Liver (tissue), 9 donors: ENCODE data around the gene METTL13. TPM values are rescaled to one million over a fixed set of nuclear protein-coding genes. Genes with fewer than 3 reads are reported as not detected.

ENCODE experiments used
- DNase-seq: peaks from one replicate; pipeline ENCODE4 v3.0.0-alpha.2; 2017; ENCODE audit warnings: low spot score
- H3K27ac ChIP-seq, 2 donors: one replicate each; pipeline ENCODE4 v1.7.0; 2013; ENCODE audit warnings: inconsistent platforms in 2 of 2, low read length in 2 of 2, control low read depth in 1 of 2, low read depth in 1 of 2, mild to moderate bottlenecking in 1 of 2
- H3K27me3 ChIP-seq, 4 donors: one replicate each; pipeline versions ENCODE4 v1.6.1 to v1.7.0; 2013; ENCODE audit warnings: low read length in 3 of 4, inconsistent platforms in 1 of 4, mild to moderate bottlenecking in 1 of 4, moderate library complexity in 1 of 4; ENCODE audit not compliant: control insufficient read depth in 4 of 4, insufficient read depth in 4 of 4
- H3K36me3 ChIP-seq, 4 donors: one replicate each; pipeline versions ENCODE4 v1.6.1 to v1.7.0; 2013; ENCODE audit warnings: low read length in 3 of 4, mild to moderate bottlenecking in 3 of 4, low read depth in 1 of 4, moderate library complexity in 1 of 4; ENCODE audit not compliant: control insufficient read depth in 4 of 4, insufficient read depth in 3 of 4
- H3K4me1 ChIP-seq, 4 donors: one replicate each; pipeline versions ENCODE4 v1.6.1 to v1.7.0; 2013; ENCODE audit warnings: low read length in 3 of 4, mild to moderate bottlenecking in 3 of 4, moderate library complexity in 1 of 4; ENCODE audit not compliant: control insufficient read depth in 4 of 4, insufficient read depth in 4 of 4
- H3K4me3 ChIP-seq, 3 donors: one replicate each; pipeline versions ENCODE4 v1.6.1 to v1.7.0; 2013; ENCODE audit warnings: low read length in 3 of 3, control low read depth in 1 of 3, low read depth in 1 of 3, mild to moderate bottlenecking in 1 of 3
- H3K9ac ChIP-seq, 2 donors: one replicate each; pipeline ENCODE4 v1.7.0; 2013; ENCODE audit warnings: low read length in 2 of 2, mild to moderate bottlenecking in 2 of 2, moderate library complexity in 2 of 2, control low read depth in 1 of 2, low read depth in 1 of 2
- H3K9me3 ChIP-seq, 4 donors: one replicate each; pipeline versions ENCODE4 v1.6.1 to v1.7.0; 2013; ENCODE audit warnings: low read length in 3 of 4; ENCODE audit not compliant: control insufficient read depth in 4 of 4
- EGR1 ChIP-seq, 2 donors: IDR thresholded peaks; 2 replicates each; pipeline ENCODE4 v1.6.1; 2016 to 2018; ENCODE audit warnings: antibody characterized with exemption in 2 of 2, low read depth in 2 of 2
- FOXA1 ChIP-seq: IDR thresholded peaks from 2 replicates; pipeline ENCODE4 v1.6.1; 2016; ENCODE audit warnings: antibody characterized with exemption
- FOXA2 ChIP-seq: IDR thresholded peaks from 2 replicates; pipeline ENCODE4 v1.6.1; 2016; ENCODE audit warnings: antibody characterized with exemption
- GABPA ChIP-seq, 2 donors: IDR thresholded peaks in 1 of 2; conservative IDR thresholded peaks in 1 of 2; 2 replicates each; pipeline ENCODE4 v1.6.1; 2016; ENCODE audit warnings: antibody characterized with exemption in 2 of 2, mild to moderate bottlenecking in 1 of 2, moderate library complexity in 1 of 2
- HNF4G ChIP-seq: IDR thresholded peaks from 2 replicates; pipeline ENCODE4 v1.6.1; 2016; ENCODE audit warnings: antibody characterized with exemption
- JUND ChIP-seq, 2 donors: IDR thresholded peaks; 2 replicates each; pipeline ENCODE4 v1.6.1; 2016; ENCODE audit warnings: antibody characterized with exemption in 2 of 2
- NR2F2 ChIP-seq: IDR thresholded peaks from 2 replicates; pipeline ENCODE4 v1.6.1; 2016; ENCODE audit warnings: antibody characterized with exemption
- RAD21 ChIP-seq, 2 donors: IDR thresholded peaks; 2 replicates each; pipeline ENCODE4 v1.6.1; 2016; ENCODE audit warnings: antibody characterized with exemption in 2 of 2, mild to moderate bottlenecking in 2 of 2
- RXRA ChIP-seq, 2 donors: IDR thresholded peaks; 2 replicates each; pipeline ENCODE4 v1.6.1; 2017 to 2018; ENCODE audit warnings: antibody characterized with exemption in 2 of 2, mild to moderate bottlenecking in 1 of 2
- SP1 ChIP-seq: IDR thresholded peaks from 2 replicates; pipeline ENCODE4 v1.6.1; 2018; ENCODE audit warnings: antibody characterized with exemption, mild to moderate bottlenecking
- TAF1 ChIP-seq: conservative IDR thresholded peaks from 2 replicates; pipeline ENCODE4 v1.6.1; 2016; ENCODE audit warnings: antibody characterized with exemption, mild to moderate bottlenecking
- YY1 ChIP-seq: IDR thresholded peaks from 2 replicates; pipeline ENCODE4 v1.6.1; 2016; ENCODE audit warnings: antibody characterized with exemption, mild to moderate bottlenecking
- WGBS: extraction: QIAGEN DNeasy Blood & Tissue Kit; methylation state at CpG from one replicate; pipeline ENCODE4 v1.1.7; 2013; 5-methylcytosine and 5-hydroxymethylcytosine counted together
- polyA plus RNA-seq, 2 donors: library from polyadenylated mRNA; stranded (reverse) in 1 of 2; unstranded in 1 of 2; fragments of 200-250 nt in 1 of 2; fragments of >200 nt in 1 of 2; fragmentation: Nextera tagmentation in 1 of 2; extraction: Ambion mirVana in 1 of 2; gene quantifications; one replicate each; pipeline versions ENCODE4 v1.2.1 to v1.2.3, GENCODE V29; 2013 to 2015
- total RNA-seq, 2 donors: library from RNA; depleted of rRNA; stranded (reverse); fragments of >200 nt; gene quantifications; one replicate each; pipeline ENCODE4 v1.2.3, GENCODE V29; 2014
- TF ChIP-seq, protein P1 (sequence below): IDR thresholded peaks from 2 replicates; pipeline ENCODE4 v1.6.1; 2016; ENCODE audit warnings: antibody characterized with exemption
- TF ChIP-seq, protein P2 (sequence below): IDR thresholded peaks from 2 replicates; pipeline ENCODE4 v1.6.1; 2016; ENCODE audit warnings: antibody characterized with exemption
- TF ChIP-seq, protein P3 (sequence below): fragments of 150-350 bp; IDR thresholded peaks from 2 replicates; pipeline ENCODE4 v1.5.1; 2017; ENCODE audit warnings: improper control_type of control experiment, low read depth, low read length; ENCODE audit not compliant: missing input control
- TF ChIP-seq, protein P4 (sequence below): IDR thresholded peaks from 2 replicates; pipeline ENCODE4 v1.6.1; 2016; ENCODE audit warnings: antibody characterized with exemption, mild to moderate bottlenecking
- TF ChIP-seq, protein P5 (sequence below): IDR thresholded peaks from 2 replicates; pipeline ENCODE4 v1.6.1; 2016; ENCODE audit warnings: antibody characterized with exemption
- donor health status: healthy.
- donor health status: healthy.
- donor health status: healthy.
- donor health status: healthy.
- donor health status: healthy.

Gene METTL13
- total and polyA plus RNA-seq, 4 donors: 10.5 to 16.1 (median 13.4) TPM

DNA sequence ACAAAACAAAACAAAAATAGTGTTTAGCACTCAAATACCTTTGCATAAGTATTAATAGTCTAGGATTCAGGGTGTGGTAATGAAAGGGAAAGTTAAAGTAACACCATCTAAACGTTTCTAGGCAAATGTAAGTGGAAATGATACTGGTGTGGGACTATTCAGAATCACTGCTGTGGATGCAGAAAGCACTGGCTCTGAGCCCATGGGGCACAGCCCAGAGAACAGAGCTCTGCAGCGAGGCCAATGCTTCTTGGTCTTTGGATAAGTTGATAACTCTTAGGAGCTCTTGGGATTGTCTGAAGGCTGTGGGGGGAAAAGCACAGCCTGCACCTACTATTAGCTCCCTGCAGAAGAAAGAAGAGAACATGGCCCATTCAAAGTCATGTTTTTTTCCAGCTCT lies 38.5 kb downstream of the METTL13 start:
- Histone ChIP-seq H3K27me3 (no peaks in the 10 kb centered on the region), H3K36me3 (no peaks in the 10 kb centered on the region), H3K9ac (no peak overlapping the region), H3K4me1 (peaks cover 0 to 2% (median 0%) of the 10 kb centered on the region in 4 donors), H3K4me3 (no peak overlapping the region), H3K27ac (no peak overlapping the region), H3K9me3 (no peaks in the 10 kb centered on the region)
- TF ChIP-seq, protein P1, sequence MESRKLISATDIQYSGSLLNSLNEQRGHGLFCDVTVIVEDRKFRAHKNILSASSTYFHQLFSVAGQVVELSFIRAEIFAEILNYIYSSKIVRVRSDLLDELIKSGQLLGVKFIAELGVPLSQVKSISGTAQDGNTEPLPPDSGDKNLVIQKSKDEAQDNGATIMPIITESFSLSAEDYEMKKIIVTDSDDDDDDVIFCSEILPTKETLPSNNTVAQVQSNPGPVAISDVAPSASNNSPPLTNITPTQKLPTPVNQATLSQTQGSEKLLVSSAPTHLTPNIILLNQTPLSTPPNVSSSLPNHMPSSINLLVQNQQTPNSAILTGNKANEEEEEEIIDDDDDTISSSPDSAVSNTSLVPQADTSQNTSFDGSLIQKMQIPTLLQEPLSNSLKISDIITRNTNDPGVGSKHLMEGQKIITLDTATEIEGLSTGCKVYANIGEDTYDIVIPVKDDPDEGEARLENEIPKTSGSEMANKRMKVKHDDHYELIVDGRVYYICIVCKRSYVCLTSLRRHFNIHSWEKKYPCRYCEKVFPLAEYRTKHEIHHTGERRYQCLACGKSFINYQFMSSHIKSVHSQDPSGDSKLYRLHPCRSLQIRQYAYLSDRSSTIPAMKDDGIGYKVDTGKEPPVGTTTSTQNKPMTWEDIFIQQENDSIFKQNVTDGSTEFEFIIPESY: no peak
- TF ChIP-seq, protein P2, sequence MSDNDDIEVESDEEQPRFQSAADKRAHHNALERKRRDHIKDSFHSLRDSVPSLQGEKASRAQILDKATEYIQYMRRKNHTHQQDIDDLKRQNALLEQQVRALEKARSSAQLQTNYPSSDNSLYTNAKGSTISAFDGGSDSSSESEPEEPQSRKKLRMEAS: no peak
- TF ChIP-seq GABPA (IDR thresholded peaks at IDR 0.05 in 1 of 2, conservative IDR thresholded peaks at IDR 0.05 in 1 of 2) (no peak), NR2F2 (no peak), YY1 (no peak), JUND (IDR thresholded peaks at IDR 0.05) (no peak)
- no peak for DNase-seq
- 55% methylated on average over 2 of the region's 2 CpGs for WGBS

DNA sequence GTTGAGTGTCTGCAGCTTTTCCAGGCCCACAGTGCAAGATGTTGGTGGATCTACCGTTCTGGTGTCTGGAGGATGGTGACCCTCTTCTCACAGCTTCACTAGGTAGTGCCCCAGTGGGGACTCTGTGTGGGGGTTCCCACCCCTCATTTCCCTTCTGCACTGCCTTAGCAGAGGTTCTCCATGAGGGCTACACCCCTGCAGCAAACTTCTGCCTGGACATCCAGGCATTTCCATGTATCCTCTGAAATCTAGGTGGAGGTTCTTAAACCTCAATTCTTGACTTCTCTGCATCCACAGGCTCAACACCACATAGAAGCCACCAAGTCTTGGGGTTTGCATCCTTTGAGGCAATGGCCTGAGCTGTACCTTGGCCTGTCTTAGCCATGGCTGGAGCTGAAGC lies 45.5 kb downstream of the METTL13 start:
- no peak overlapping the region for H3K9ac ChIP-seq
- no peak overlapping the region for H3K4me3 ChIP-seq
- no peak overlapping the region for H3K27ac ChIP-seq
- H3K27me3 ChIP-seq: no peaks in the 10 kb centered on the region
- no peaks in the 10 kb centered on the region for H3K36me3 ChIP-seq
- WGBS: 51% methylated on average over 1 of the region's 1 CpG
- no peaks in the 10 kb centered on the region for H3K4me1 ChIP-seq
- peaks cover 3 to 10% (median 6%) of the 10 kb centered on the region in 4 donors for H3K9me3 ChIP-seq
- TF ChIP-seq FOXA1 (no peak), EGR1 (IDR thresholded peaks at IDR 0.05; ENCODE audit: low read depth in 2 of 2) (no peak), SP1 (no peak), FOXA2 (no peak), RXRA (IDR thresholded peaks at IDR 0.05) (no peak)
- TF ChIP-seq, protein P2: no peak
- TF ChIP-seq, protein P1: no peak
- DNase-seq: no peak

DNA sequence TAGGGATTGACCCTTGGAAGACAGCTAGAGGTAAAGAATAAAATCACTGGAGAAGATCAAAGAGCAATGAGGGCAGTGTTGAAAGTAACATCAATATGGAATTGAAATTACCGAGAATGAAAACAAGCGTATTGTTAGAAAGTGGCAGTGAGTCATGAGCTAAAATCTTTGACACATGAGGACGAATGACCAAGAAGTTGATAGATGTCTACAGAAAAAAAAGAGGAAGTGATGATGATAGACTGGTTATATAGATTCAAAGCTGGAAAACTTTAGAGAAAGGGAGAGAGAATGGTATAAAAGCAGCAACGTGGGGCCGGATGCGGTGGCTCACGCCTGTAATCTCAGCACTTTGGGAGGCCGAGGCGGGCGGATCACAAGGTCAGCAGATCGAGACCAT lies 47.3 kb downstream of the METTL13 start:
- no peaks in the 10 kb centered on the region for H3K4me1 ChIP-seq
- WGBS: 94% methylated on average over 11 of the region's 11 CpGs
- TF ChIP-seq, protein P3, sequence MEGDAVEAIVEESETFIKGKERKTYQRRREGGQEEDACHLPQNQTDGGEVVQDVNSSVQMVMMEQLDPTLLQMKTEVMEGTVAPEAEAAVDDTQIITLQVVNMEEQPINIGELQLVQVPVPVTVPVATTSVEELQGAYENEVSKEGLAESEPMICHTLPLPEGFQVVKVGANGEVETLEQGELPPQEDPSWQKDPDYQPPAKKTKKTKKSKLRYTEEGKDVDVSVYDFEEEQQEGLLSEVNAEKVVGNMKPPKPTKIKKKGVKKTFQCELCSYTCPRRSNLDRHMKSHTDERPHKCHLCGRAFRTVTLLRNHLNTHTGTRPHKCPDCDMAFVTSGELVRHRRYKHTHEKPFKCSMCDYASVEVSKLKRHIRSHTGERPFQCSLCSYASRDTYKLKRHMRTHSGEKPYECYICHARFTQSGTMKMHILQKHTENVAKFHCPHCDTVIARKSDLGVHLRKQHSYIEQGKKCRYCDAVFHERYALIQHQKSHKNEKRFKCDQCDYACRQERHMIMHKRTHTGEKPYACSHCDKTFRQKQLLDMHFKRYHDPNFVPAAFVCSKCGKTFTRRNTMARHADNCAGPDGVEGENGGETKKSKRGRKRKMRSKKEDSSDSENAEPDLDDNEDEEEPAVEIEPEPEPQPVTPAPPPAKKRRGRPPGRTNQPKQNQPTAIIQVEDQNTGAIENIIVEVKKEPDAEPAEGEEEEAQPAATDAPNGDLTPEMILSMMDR: no peak
- TF ChIP-seq RAD21 (IDR thresholded peaks at IDR 0.05) (no peak), JUND (IDR thresholded peaks at IDR 0.05) (no peak), HNF4G (no peak), SP1 (no peak), RXRA (IDR thresholded peaks at IDR 0.05) (no peak), YY1 (no peak), NR2F2 (no peak), TAF1 (no peak)
- TF ChIP-seq, protein P4, sequence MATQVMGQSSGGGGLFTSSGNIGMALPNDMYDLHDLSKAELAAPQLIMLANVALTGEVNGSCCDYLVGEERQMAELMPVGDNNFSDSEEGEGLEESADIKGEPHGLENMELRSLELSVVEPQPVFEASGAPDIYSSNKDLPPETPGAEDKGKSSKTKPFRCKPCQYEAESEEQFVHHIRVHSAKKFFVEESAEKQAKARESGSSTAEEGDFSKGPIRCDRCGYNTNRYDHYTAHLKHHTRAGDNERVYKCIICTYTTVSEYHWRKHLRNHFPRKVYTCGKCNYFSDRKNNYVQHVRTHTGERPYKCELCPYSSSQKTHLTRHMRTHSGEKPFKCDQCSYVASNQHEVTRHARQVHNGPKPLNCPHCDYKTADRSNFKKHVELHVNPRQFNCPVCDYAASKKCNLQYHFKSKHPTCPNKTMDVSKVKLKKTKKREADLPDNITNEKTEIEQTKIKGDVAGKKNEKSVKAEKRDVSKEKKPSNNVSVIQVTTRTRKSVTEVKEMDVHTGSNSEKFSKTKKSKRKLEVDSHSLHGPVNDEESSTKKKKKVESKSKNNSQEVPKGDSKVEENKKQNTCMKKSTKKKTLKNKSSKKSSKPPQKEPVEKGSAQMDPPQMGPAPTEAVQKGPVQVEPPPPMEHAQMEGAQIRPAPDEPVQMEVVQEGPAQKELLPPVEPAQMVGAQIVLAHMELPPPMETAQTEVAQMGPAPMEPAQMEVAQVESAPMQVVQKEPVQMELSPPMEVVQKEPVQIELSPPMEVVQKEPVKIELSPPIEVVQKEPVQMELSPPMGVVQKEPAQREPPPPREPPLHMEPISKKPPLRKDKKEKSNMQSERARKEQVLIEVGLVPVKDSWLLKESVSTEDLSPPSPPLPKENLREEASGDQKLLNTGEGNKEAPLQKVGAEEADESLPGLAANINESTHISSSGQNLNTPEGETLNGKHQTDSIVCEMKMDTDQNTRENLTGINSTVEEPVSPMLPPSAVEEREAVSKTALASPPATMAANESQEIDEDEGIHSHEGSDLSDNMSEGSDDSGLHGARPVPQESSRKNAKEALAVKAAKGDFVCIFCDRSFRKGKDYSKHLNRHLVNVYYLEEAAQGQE: no peak
- TF ChIP-seq, protein P5, sequence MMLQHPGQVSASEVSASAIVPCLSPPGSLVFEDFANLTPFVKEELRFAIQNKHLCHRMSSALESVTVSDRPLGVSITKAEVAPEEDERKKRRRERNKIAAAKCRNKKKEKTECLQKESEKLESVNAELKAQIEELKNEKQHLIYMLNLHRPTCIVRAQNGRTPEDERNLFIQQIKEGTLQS: no peak

More for the DNA sequence above, 47.3 kb downstream of the METTL13 start:
- no peak overlapping the region for H3K9ac ChIP-seq
- no peaks in the 10 kb centered on the region for H3K27me3 ChIP-seq
- H3K9me3 ChIP-seq: peaks cover 3 to 10% (median 6%) of the 10 kb centered on the region in 4 donors
- H3K27ac ChIP-seq: no peak overlapping the region
- H3K36me3 ChIP-seq: no peaks in the 10 kb centered on the region
- H3K4me3 ChIP-seq: no peak overlapping the region
- DNase-seq: no peak
